ENCODE data around the gene GSG1L2. TPM values are rescaled to one million over a fixed set of nuclear protein-coding genes. Genes with fewer than 3 reads are reported as not detected.

Gene GSG1L2
- total RNA-seq, 1 donor from 2014 or later = not detected

DNA sequence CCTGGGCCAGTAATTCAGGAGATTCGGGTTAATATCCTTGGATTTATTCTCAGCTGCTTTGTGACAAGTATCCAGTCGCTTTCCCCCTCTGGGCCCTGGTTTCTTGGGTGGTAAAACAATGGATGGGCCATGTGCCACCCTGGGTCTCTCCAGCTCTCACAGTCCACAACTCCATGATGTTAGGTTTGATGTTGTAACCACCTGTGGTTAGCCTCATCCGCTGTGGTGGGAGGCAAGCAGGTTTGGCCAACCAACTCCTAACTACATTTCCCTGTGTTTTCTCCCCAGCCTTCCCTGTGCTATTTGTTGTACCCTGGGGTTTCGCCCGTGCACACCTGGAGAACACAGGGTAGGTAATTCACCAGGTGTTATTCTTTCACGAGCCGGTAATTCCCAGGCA is 39.0 kb upstream of the GSG1L2 start:
- TF ChIP-seq CTCF (conservative IDR thresholded peaks at IDR 0.05) = no peak
- Mint-ChIP-seq H3K4me1 (no peaks in the 10 kb centered on the region), H3K27ac (ENCODE audit: unreplicated experiment) (no peak overlapping the region), H3K27me3 (ENCODE audit: low read depth) (peaks cover 9% of the 10 kb centered on the region), H3K36me3 (ENCODE audit: low read depth) (peaks cover 4% of the 10 kb centered on the region), H3K9me3 (peaks cover 13% of the 10 kb centered on the region), H3K4me3 (no peak overlapping the region)
- DNase-seq (ENCODE audit: low read depth, low spot score) = no peak

- no peak for TF ChIP-seq CTCF (conservative IDR thresholded peaks at IDR 0.05)
- Mint-ChIP-seq H3K27me3 (ENCODE audit: low read depth) (peaks cover 9% of the 10 kb centered on the region), H3K27ac (ENCODE audit: unreplicated experiment) (no peak overlapping the region), H3K4me3 (no peak overlapping the region), H3K9me3 (peaks cover 7% of the 10 kb centered on the region), H3K36me3 (ENCODE audit: low read depth) (no peaks in the 10 kb centered on the region), H3K4me1 (no peaks in the 10 kb centered on the region)
- no peak for DNase-seq (ENCODE audit: low read depth, low spot score)
Measured at GRCh38 chr17:9859781-9860180, 37.9 kb upstream of the GSG1L2 start.

- no peaks in the 10 kb centered on the region for H3K36me3 Mint-ChIP-seq (ENCODE audit: low read depth)
- peaks cover 10% of the 10 kb centered on the region for H3K9me3 Mint-ChIP-seq
- H3K27ac Mint-ChIP-seq (ENCODE audit: unreplicated experiment) = no peak overlapping the region
- TF ChIP-seq CTCF (conservative IDR thresholded peaks at IDR 0.05) = no peak
- H3K4me1 Mint-ChIP-seq = no peaks in the 10 kb centered on the region
- DNase-seq (ENCODE audit: low read depth, low spot score) = no peak
- H3K4me3 Mint-ChIP-seq = no peak overlapping the region
- peaks cover 5% of the 10 kb centered on the region for H3K27me3 Mint-ChIP-seq (ENCODE audit: low read depth)
Measured at GRCh38 chr17:9855036-9855435, 33.2 kb upstream of the GSG1L2 start.

DNA sequence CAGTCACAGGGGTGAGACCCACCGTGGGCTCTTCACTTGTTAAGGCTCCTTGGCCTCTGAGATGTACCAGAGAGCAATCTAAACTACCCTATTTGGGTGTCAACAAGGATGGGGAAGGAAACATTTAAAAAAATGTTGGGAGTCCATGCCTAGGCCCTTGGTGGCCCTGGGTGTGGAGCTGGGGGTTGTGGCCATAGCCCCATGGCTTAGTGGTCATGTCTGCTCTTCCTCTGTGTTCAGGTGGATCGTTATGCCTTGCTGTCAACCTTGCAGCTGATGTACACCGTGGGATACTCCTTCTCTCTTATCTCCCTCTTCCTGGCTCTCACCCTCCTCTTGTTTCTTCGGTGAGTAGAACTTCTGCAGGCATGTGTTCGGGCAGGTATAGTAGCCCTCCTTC is 32.4 kb upstream of the GSG1L2 start:
- no peaks in the 10 kb centered on the region for H3K4me1 Mint-ChIP-seq
- no peak for DNase-seq (ENCODE audit: low read depth, low spot score)
- H3K27me3 Mint-ChIP-seq (ENCODE audit: low read depth) = peaks cover 5% of the 10 kb centered on the region
- peak overlapping the region; percentile 58 for H3K27ac Mint-ChIP-seq (ENCODE audit: unreplicated experiment)
- H3K36me3 Mint-ChIP-seq (ENCODE audit: low read depth) = no peaks in the 10 kb centered on the region
- no peak overlapping the region for H3K4me3 Mint-ChIP-seq
- H3K9me3 Mint-ChIP-seq = peaks cover 10% of the 10 kb centered on the region
- no peak for TF ChIP-seq CTCF (conservative IDR thresholded peaks at IDR 0.05)

DNA sequence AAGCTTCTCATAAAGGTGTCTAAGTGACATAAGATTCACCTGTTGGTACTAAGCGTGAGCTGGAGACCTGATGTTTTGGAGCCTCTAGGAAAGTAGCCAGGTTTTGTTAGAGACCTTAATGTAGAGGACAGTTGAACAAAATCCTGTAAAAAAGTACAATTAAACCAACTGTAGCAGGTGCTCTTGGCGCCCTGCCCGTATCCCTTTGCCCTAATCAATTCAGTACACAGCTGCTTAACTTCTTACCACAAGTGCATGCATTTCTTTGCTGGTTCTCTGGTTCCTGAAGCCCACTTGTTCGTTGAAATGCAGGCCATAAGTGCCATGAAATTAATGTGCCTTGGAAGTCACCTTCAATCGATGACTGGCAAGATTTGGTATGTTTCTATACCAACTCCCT is 28.3 kb upstream of the GSG1L2 start:
- Mint-ChIP-seq H3K9me3 (peaks cover 7% of the 10 kb centered on the region), H3K27ac (ENCODE audit: unreplicated experiment) (no peak overlapping the region), H3K36me3 (ENCODE audit: low read depth) (no peaks in the 10 kb centered on the region), H3K4me1 (no peaks in the 10 kb centered on the region), H3K27me3 (ENCODE audit: low read depth) (peaks cover 5% of the 10 kb centered on the region), H3K4me3 (no peak overlapping the region)
- no peak for TF ChIP-seq CTCF (conservative IDR thresholded peaks at IDR 0.05)
- DNase-seq (ENCODE audit: low read depth, low spot score) = no peak

DNA sequence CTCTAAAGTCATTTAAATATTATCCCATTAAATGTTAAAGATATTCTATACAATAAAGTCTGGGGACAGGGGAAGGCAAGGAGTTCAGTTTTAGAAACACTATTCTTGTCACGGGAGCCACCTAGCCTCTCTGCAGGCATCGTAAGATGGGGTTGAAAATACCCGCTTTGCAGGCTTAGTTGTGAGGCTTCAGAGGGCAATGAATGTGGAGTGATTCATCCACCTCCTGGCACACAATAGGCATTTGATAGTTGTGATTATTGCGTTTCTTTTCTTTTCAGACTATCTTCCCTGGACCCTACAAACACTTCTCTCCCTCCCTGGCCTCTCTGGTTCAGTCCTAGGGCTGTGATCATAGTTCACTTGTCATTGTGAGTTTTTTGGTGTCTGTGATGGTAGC is 23.4 kb upstream of the GSG1L2 start:
- H3K9me3 Mint-ChIP-seq = no peaks in the 10 kb centered on the region
- no peak overlapping the region for H3K27ac Mint-ChIP-seq (ENCODE audit: unreplicated experiment)
- no peak for TF ChIP-seq CTCF (conservative IDR thresholded peaks at IDR 0.05)
- no peak for DNase-seq (ENCODE audit: low read depth, low spot score)
- peaks cover 10% of the 10 kb centered on the region for H3K27me3 Mint-ChIP-seq (ENCODE audit: low read depth)
- H3K4me1 Mint-ChIP-seq = no peaks in the 10 kb centered on the region
- H3K4me3 Mint-ChIP-seq = no peak overlapping the region
- no peaks in the 10 kb centered on the region for H3K36me3 Mint-ChIP-seq (ENCODE audit: low read depth)

Measured in neural crest cell (in vitro differentiated cells).